Measurements from ENCODE around the gene MSLN. TPM values are rescaled to one million over a fixed set of nuclear protein-coding genes. Genes with fewer than 3 reads are reported as not detected.

The MSLN gene
- total RNA-seq, 1 experiment from 2014 or later, result 6.5 TPM

DNA sequence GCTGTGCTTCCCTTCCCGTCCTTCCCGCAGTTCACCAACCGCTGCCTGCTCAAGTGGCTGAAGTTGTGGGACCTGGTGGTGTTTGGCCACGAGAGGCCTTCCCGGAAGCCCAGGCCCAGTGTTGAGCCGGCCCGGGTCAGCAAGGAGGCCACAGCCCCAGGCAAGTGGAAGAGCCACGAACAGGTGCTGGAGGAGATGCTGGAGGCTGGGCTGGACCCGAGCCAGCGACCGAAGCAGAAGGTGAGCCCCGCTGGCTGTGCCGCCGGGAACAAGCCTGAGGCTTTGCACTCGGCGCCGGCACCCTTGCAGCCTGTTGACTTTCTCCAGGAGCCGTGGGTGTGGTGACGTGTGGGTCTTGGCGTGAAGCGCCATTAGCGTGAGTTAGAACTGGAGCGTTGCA is 30.6 kb downstream of the MSLN start:
- DNase-seq (ENCODE audit: low spot score), result no peak

DNA sequence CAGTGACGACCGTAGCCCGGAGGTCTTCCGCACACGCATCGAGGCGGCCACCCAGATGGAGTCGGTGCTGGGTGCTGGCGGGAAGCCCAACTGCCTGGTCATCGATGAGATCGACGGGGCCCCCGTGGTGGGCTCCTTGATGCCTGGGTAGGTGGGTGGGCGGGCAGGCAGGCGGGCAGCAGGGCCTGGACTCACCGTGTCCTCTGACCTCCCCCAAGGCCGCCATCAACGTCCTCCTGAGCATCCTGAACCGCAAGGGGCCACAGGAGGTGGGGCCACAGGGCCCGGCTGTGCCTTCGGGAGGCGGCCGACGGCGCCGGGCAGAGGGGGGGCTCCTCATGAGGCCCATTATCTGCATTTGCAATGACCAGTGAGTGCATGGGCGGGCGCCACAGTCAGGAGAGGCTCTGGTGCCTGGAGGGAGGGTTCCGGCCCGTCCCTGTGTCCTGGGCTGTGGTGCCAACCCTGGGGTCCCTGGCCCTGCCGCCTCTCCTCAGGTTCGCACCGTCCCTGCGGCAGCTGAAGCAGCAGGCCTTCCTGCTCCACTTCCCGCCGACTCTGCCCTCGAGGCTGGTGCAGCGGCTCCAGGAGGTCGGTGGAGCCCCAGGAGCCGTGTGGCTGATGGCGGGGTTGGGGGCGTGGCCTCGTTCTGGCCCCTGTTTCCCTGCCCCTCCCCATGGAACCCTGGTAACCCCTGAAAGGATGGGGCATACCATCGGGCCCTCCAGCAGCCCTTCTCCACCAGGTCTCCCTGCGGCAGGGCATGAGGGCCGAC is 31.9 kb downstream of the MSLN start:
- DNase-seq (ENCODE audit: low spot score), result no peak

DNA sequence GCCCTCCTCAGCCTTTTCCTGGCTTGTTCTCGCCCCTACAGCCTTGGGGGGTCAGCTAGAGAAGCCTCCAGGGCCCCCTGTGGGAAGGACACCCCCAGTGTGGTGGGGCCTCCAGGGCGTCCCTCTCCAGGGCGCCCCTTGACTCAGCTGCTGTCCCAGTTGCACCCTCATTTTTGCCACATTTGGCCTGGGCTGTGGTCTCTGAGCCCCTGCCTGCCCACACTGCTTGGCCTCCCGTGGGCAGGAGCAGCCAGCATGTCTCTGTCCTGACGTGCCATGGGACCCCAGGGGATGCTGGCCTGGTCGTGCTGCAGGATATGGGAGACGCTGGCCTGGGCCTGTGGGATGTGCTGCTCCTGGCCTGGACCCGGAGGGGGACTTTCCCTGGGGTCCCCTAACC is 32.9 kb downstream of the MSLN start:
- no peak for DNase-seq (ENCODE audit: low spot score)

DNA sequence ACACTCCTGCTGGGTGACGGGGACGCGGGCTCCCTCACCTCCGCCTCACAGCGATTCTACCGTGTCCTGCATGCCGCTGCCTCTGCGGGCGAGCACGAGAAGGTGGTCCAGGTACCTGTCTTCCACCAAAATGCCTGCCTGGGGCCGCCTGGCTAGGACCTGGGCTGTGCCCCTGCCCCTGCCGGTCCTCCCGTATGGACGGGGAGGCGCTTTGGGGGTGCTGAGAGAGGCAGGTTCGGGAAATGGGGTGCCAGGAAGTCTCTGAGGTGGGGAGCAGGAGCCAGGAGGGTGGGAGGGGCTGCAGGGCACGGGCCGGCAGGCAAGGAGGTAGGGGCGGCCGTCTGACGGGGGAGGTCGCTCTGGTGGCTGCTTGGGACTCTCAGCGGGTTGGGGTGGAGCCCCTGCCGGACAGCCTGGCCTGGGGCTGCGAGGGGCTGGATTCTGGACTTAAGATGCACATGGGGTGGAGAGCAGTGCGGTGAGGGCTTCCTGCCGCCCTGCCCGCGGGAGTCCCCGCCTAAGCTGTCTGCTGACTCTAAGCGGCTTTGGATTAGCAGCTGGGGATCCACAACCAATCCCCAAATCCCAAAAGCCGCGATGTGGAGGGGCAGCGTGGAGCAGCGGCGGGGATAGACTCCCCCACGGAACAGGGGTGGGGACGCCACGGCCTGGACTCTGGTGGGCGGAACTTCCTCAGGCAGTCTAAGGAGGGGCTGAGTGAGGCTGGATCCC is 33.7 kb downstream of the MSLN start:
- DNase-seq (ENCODE audit: low spot score), result no peak

DNA sequence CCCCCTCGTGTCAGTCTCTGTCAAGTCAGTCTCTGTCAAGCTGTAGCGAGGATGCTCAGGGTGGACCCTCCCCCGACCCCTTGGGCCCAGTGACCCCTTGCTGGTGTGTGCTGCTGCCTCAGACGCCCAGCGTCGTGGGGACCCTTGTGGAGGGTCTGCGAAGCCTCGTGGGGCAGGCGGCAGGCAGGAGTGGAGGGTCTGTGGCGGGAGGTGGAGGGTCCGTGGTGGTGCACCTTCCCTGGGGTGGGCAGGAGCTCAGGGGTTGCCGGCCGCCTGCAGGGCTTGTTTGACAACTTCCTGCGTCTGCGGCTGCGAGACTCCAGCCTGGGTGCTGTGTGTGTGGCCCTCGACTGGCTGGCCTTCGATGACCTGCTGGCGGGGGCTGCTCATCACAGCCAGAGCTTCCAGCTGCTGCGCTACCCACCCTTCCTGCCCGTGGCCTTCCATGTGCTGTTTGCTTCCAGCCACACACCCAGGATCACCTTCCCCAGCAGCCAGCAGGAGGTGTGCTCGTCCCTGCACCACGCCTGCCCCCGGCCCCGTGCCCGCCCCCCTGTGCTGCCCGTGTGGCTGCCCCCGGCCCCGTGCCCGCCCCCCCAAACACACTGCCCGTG is 34.4 kb downstream of the MSLN start:
- DNase-seq (ENCODE audit: low spot score), result no peak

DNA sequence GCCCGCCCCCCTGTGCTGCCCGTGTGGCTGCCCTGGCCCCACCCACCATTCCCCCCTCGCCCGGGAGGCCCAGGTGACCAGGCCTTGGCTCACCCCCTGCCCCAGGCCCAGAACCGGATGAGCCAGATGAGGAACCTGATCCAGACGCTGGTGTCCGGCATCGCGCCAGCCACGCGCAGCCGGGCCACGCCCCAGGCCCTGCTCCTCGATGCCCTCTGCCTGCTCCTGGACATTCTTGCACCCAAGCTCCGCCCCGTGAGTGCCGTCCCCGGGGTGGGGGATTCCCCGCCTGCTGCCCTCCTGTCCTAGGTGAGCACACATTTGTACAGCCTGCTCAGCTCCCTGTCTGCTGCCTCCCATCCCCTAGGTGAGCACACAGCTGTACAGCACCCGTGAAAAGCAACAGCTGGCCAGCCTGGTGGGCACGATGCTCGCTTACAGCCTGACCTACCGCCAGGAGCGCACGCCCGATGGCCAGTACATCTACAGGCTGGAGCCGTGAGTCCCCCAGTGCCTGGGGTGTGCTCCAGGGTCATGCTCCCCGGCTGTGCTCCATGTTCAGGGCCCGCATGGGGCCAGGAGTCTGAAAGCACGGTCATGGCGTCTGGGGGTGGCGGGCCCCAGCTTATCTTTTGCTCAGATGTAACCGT is 35.2 kb downstream of the MSLN start:
- no peak for DNase-seq (ENCODE audit: low spot score)

DNA sequence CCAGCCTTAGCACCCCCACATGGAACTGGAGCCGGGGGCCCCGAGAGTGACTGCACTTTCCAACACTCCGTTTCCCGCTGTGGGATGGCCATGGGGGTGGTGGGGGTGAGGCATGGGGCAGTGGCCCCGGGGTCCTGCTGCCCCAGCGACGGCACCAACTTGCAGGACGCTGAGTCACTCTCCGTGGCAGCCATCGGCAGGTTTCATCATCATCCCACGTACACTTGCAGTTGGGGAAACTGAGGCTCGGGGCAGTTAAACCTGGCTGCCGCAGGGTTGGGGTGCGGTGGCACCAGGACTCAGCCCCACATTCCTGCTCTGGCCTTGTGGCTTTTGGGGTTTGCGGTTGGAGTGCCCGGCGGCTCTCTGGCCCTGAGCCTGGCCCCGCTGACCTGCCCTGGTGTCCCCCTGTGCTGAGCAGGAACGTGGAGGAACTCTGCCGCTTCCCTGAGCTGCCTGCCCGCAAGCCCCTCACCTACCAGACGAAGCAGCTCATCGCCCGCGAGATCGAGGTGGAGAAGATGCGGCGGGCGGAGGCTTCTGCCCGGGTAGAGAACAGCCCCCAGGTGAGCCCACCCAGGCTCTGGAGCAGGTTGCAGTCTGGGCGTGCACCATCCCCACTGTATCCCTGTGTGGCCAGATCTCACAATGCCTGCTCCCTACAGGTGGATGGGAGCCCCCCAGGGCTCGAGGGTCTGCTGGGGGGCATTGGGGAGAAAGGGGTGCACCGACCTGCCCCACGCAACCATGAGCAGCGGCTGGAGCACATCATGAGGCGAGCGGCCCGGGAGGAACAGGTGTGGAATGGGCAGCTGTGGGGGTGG is 36.0 kb downstream of the MSLN start:
- DNase-seq (ENCODE audit: low spot score), result no peak

DNA sequence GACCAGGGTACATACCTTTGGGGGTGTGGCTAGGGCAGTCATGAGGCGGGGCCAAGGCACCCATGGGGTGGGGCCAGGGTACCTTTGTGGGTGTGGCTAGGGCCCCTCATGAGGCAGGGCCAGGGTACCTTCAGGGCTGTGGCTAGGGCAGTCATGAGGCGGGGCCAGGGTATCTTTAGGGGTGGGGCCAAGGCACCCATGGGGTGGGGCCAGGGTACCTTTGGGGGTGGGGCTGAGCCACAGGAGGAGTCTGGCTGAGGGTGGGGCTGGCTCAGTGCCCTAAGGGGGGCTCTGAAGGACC is 36.5 kb downstream of the MSLN start:
- DNase-seq (ENCODE audit: low spot score), result no peak

DNA sequence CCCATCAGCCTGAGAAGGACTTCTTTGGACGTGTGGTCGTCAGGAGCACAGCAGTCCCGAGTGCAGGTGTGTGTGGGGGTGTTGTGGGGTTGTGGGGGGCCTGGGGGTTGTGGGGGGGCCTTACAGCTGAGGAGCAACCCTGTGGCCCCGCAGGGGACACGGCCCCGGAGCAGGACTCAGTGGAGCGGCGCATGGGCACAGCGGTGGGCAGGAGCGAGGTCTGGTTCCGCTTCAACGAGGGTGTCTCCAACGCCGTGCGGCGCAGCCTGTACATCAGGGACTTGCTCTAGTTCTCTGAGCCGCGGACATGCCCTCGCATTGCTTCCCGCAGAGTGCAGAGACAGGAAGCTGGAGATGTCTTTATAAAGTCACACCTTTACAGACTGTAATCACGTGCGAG is 37.2 kb downstream of the MSLN start:
- no peak for DNase-seq (ENCODE audit: low spot score)

DNA sequence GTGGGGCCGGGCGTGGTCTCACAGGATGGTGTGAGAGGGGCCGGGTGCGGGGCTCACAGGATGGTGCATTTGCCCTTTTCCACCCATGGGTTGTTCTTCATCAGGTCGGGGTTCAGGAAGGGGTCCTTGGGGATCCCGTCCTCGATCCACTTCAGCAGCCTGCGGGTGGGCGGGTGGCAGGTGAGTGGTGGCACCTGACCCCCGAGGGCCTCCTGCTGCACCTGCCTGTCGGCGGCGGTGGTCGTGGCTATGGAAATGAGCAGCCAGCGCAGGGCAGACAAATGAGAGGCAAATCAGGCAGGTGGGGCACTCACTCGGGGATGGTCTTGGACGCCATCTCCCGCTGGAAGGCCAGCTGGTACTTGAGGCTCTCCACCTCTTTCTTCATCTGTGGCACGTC is 38.1 kb downstream of the MSLN start:
- DNase-seq (ENCODE audit: low spot score), result no peak

DNA sequence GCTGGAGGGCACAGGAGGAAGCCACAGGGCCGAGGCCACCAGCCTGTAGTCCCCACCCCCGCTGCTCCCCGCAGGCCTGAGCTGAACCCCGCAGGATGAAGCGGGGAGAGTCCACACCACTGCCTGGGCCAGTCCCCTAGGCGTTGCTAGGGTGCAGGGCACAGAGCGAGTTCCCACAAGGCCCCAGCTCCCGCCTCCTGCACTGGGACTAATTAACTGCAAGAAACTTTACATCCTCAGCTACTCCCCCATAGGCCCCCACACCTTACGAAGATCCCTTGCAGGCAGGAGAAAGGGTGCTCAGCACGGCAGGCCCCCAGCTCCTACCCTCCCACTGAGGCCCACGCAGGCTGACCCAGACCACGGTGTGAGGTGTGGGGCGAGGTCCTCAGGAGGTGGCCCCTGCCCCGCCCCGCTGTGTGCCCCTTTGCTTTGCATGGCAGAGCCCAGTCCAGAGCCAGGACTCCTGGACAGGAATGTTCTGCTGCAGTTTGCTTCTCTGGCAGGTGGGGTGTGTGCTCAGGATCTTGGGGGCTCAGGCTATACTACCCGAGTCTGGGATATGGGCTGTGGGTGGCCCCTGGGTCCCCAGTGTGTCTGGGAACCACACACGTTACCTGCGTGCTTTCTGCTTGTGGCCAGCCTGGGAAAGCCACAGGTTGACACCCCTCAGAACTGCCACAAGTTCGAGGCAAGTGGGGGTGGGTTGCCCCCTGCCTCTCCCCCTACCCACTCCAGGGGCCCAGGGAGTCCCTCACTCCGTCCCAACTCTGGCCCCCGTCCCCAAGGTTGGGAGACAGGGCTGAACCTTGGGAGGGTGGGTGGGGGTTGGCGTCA is 38.8 kb downstream of the MSLN start:
- no peak for DNase-seq (ENCODE audit: low spot score)

DNA sequence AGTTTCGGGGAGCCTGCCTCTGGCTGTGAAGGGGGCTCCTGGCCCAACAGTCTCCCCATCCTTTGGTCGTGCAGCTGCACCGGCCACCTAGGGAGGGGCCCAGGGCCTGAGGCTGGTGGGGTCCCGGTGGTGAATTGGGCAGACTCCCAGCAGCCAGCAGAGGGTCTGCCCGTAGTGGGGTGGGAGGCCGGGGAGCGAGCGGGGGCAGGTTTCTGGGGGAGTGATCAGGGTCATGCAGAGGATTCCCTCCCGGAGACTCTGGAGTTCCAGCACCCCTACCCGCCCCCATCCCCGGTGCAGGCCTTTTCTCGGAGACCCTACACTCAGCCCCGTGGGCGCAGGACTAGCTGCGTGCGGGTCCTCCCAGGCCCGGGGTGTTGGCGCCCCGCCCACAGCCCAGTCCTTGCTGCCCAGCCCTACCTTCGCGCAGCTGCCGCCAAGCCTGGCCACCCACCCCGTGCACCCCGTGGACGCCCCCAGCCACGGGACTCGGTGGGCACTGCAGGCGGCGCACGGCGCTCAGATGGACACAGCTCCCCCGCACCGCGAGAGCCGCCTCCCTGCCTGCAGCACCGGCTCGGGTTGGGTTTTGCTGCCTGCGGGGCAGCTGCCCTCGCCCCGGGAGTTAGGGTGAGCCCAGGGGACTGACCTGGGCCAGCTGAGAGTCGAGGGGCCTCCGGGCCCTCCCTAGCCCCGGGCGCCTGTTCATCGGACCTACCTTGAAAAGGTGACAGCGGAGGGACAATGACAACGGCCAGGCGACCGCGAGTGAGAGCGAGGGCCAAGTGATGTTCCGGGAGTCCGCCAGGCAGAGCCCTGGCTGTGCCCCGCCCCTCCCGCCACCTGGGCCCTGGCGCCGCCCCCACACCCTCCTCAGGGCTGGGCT is 39.7 kb downstream of the MSLN start, which contains the start of gene GNG13:
Gene GNG13, minus strand, starts transcription at position 787 of the 886 bp plus-strand sequence. CDS start 1,657 bp downstream, outside the sequence.
- no peak for DNase-seq (ENCODE audit: low spot score)

DNA sequence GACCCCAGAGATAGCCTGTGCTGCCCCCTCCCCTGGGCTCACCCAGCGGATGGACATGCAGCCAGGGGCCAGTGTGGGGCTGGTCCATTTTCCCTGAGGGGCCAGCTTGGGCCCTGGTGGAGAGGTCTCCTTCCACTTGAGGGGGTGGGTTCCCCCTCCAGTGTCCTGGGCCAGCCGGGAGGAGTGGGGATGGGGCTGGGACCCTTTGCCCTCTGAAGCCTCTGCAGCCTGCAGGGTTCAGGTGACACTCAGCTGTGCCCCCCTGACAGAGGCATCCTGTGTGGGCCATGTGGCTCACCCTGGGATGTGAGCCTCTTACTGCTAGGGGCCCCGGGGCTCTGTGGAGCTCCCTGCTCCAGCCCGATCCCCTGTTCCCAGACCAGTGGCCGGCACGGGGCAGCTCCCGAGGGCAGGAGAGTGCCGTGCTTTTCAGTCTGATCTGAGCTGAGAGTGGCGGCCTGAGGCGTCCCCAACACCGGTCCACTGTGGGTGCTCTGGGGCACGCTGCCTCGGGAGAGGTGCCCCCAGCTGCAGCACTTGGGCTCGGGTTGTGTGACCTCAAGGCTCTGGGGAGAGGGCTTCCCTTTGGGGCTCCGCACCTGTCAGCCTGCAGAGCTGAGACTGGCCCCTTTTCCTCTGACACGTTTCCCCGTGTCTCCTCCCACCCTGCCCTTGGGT is 40.4 kb downstream of the MSLN start:
- DNase-seq (ENCODE audit: low spot score), result no peak

DNA sequence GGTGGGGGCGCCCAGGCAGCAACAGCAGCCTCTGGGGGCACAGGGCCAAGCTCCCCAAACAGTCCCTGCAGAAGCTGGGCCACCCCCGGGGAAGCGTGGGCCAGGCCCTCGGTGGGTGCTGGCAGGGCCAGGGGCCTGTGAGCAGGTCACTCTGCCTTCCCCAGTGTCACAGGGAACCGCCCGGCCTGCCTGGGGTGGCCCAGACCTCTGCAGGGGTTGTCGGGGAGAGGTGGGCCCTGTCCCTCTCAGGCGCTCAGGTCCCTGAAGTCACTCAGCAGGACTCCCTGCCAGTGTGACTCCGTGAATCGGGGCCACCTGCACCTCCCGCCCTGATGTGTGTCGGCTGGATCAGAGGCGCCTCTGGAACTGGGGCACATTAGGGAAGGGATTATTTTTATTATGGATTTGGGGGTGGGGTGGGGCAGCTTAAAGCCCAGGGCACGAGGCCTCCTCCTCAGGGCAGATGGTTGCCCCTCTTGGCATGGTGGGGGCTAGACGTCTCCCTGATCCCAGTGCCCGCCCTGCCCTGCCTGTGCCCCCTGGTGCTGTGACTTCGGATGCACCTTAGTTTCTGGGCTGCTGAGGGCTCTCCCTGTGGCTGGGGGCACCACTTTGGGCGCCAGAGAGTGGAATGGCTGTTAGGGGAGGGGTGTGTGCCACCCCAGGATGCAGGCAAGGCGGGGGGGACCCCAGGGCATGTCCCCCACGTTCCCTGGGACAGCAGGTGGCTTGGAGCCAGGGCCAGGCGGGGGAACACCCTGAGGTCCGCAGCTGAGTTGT is 41.2 kb downstream of the MSLN start:
- DNase-seq (ENCODE audit: low spot score), result no peak

DNA sequence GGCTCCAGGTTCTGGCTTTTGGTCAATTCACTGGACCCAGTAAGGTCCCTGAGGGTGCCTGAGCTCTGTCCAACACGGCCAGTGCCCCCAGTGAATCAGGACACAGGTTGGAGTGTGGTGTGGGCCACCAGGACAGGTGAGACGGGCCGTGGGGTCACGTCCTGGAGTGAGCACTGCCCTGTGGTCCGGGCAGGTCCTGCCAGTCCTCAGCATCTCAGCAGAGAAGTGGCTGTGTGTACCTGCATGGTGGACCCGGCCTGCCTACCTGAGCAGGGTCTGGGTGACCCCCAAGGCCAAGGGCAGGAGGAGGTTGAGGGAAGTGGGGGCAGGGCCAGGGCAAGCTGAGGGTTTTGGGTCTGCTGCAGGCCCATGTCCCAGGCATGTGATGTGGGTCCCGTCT is 41.9 kb downstream of the MSLN start:
- DNase-seq (ENCODE audit: low spot score), result no peak

DNA sequence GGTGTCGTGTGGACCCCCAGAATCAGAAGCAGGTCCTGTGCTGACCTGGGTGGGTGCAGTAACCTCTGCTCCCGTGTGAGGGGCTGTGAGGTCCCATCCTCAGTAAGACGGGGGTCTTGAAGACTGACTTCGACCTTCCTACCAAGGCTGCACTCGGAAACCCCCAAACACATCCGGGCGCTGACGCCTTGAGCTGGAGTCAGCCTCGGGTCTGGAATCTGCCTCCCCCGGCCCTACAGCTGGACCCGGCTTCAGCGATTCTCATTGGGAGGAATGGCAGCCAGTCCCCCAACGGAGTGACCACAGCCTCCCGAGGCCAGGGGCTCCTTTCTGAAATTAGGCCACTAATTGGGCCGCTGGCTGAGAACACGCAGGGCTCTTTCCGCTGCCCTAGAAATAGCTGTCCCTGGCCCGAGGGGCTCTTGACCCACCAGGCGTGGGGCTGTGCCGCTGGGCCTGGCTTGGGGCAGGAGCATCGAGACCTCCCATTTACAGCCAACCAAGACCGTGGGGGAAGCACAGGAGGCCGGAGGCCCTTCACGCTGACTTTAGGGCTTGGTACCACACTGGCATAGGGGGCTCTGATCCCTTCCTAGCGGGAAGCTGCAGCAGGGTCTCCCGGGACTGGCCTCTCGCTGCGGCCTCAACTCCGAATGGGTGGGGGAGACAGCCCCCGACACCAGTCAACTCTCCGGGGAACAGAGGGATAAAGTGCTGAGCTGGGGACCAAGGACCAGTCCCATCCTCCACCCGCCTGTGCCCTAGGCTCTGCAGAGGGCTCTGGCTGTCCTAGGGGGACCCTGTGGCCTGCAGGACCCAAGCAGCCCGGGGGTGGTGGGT is 42.6 kb downstream of the MSLN start:
- no peak for DNase-seq (ENCODE audit: low spot score)

DNA sequence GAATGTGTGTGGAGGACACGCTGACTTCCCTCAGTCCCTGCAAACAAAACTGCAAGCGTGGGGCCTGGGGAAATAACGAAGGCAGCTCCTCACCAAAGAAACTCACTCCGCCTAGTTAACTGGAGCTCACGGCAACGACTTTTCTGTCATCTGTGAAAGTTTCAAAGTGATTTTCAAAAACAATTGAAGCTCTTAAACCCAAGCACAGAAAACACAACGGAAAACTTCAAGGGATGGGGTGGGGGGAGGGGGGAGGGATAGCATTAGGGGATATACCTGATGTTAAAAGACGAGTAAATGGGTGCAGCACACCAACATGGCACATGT is 43.2 kb downstream of the MSLN start:
- no peak for DNase-seq (ENCODE audit: low spot score)

Measured in A172 (cell line).